Left ventricle myocardium inferior (tissue), 1 donor: Measurements from ENCODE around the gene ASTN1. TPM values are rescaled to one million over a fixed set of nuclear protein-coding genes. Genes with fewer than 3 reads are reported as not detected.

ENCODE experiments used
- DNase-seq: peaks from one replicate; pipeline ENCODE4 v3.0.0-alpha.2; 2020
- H3K27ac ChIP-seq: fragments of 200-600 bp; replicated peaks from 2 replicates; pipeline ENCODE4 v1.8.0; 2021
- H3K27me3 ChIP-seq: fragments of 200-600 bp; 2 replicates; pipeline ENCODE4 v1.8.0; 2021; ENCODE audit warnings: low read depth
- H3K36me3 ChIP-seq: fragments of 200-600 bp; 2 replicates; pipeline ENCODE4 v1.8.0; 2021
- H3K4me1 ChIP-seq: fragments of 200-600 bp; 2 replicates; pipeline ENCODE4 v1.8.0; 2021
- H3K4me3 ChIP-seq: fragments of 200-600 bp; 2 replicates; pipeline ENCODE4 v1.8.0; 2021; ENCODE audit warnings: mild to moderate bottlenecking, moderate library complexity
- H3K9me3 ChIP-seq: fragments of 200-600 bp; replicated peaks from 2 replicates; pipeline ENCODE4 v1.8.0; 2021
- CTCF ChIP-seq: fragments of 200-600 bp; IDR thresholded peaks from 2 replicates; pipeline ENCODE4 v1.8.0; 2021; ENCODE audit warnings: antibody characterized with exemption, mild to moderate bottlenecking, borderline replicate concordance
- intact Hi-C: fragments of 100-400 bp; cut with micrococcal nuclease; formaldehyde crosslinking; loops from one replicate; pipeline ENCODE4 v1.11.0; 2022
- total RNA-seq: library from RNA; stranded (reverse); fragmentation: NEBNext Ultra II Directional; extraction: Animal tissue kit (Norgen Biotek cat#: 25700); gene quantifications from one replicate; pipeline ENCODE4 v1.2.1, GENCODE V29; 2021
- donor health status: DM: no; HTN: yes; CAD: no; lungs with severe emphysema.

Gene ASTN1
- total RNA-seq, 1 donor from 2014 or later, result 0.33 TPM

DNA sequence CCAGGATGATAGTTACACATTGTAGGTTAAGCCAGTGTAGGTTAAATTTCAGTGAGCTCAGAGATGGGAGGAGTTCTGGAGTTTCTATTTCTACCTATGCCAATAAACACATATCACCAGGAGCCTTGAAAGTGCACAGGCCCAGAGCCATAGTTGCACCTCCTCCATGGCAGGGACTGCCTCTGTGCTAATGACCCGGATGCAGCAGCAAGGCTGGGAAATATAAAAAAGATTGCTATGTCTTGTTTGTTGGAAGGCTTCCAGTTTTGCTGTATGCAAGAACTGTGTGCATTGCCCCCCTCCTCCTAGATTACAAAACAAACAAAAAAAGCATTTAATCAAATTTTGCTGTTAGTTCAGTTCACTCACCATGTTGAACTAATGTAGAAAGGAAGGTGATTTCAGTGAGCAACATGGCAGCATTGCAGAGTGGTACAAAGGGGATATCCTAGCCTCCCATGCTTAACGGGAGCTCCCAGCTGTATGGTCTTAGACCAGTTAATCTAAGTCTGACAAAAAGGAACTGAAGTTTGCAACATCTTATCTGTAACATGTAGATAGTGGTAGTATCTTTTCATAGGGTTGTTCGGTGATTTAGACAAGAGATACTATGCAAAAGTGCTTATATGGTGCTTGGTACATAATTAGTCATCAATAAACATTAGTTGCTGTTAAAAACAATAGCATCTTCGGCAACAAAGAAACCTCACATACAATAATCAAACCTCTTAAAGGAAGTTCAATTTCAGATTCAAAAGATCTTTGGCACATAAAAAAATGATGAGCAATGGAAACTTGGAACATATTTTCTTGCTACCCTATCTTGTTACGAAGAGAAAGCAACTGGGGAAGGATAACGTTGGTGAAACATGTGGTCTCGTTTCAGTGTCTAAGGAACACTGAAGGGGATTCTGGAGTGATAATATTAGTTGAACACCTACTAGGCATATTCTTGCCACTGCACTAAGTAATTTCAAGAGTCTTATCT is 309.5 kb downstream of the ASTN1 start:
- H3K4me3 ChIP-seq, result no peak overlapping the region
- DNase-seq, result no peak
- H3K4me1 ChIP-seq, result peaks cover 6% of the 10 kb centered on the region
- no peak for TF ChIP-seq CTCF
- intact Hi-C loops, result no loop called here
- H3K9me3 ChIP-seq, result no peaks in the 10 kb centered on the region
- no peak overlapping the region for H3K27ac ChIP-seq
- no peaks in the 10 kb centered on the region for H3K36me3 ChIP-seq
- no peaks in the 10 kb centered on the region for H3K27me3 ChIP-seq

GRCh38 chr1:176854121-176854520 is 310.4 kb downstream of the ASTN1 start:
- Histone ChIP-seq H3K36me3 (no peaks in the 10 kb centered on the region), H3K27ac (no peak overlapping the region), H3K4me1 (peaks cover 6% of the 10 kb centered on the region), H3K27me3 (no peaks in the 10 kb centered on the region), H3K4me3 (no peak overlapping the region), H3K9me3 (no peaks in the 10 kb centered on the region)
- DNase-seq, result no peak
- TF ChIP-seq CTCF, result no peak
- intact Hi-C loops, result no loop called here

GRCh38 chr1:176853503-176853902 is 311.0 kb downstream of the ASTN1 start:
- Histone ChIP-seq H3K27me3 (no peaks in the 10 kb centered on the region), H3K36me3 (no peaks in the 10 kb centered on the region), H3K27ac (no peak overlapping the region), H3K4me3 (no peak overlapping the region), H3K4me1 (peaks cover 6% of the 10 kb centered on the region), H3K9me3 (no peaks in the 10 kb centered on the region)
- no peak for DNase-seq
- intact Hi-C loops, result no loop called here
- no peak for TF ChIP-seq CTCF

DNA sequence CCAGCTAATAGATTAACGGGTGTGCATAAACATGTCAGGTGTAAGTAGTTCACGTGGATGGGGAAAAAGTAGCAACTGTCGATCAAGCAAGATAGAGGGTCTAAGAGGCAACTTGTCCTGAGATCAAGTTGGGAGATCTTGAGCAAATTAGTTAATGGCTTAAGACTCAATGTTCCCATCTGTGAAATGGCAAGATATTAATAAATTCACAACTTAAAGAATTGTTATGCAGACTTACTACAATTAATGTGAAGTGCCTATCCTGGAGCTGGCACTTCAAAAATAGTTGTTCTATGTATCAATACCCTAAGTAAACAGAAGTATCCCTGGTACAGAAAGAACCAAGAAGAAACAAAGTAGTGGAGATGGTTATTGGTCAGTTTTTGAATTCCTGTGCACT is 312.4 kb downstream of the ASTN1 start:
- intact Hi-C loops, result no loop called here
- no peaks in the 10 kb centered on the region for H3K9me3 ChIP-seq
- H3K27me3 ChIP-seq, result no peaks in the 10 kb centered on the region
- DNase-seq, result no peak
- H3K27ac ChIP-seq, result no peak overlapping the region
- no peaks in the 10 kb centered on the region for H3K36me3 ChIP-seq
- no peak overlapping the region for H3K4me3 ChIP-seq
- TF ChIP-seq CTCF, result no peak
- peaks cover 9% of the 10 kb centered on the region for H3K4me1 ChIP-seq

DNA sequence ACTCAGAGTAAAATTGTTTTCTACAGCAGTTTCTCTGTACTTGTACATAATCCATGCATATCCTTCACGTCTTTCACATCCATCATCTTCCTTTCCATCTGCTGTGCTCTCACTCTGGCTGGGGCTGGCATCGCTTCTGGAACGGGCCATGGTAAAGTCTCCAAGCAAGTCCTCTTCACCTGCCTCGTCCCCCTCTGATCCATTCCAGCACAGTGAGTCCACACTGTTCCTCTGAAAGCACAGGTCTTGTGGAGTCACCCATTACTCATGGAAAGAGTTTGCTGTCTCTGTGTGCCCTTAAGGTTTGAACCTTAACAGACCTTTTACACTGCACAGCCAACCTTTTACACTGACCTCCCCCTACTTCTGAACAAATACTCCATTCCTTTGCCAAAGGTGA is 313.6 kb downstream of the ASTN1 start:
- H3K4me1 ChIP-seq, result peaks cover 20% of the 10 kb centered on the region
- H3K27me3 ChIP-seq, result no peaks in the 10 kb centered on the region
- intact Hi-C loops, result no loop called here
- H3K9me3 ChIP-seq, result no peaks in the 10 kb centered on the region
- TF ChIP-seq CTCF, result no peak
- DNase-seq, result no peak
- H3K4me3 ChIP-seq, result no peak overlapping the region
- H3K36me3 ChIP-seq, result no peaks in the 10 kb centered on the region
- no peak overlapping the region for H3K27ac ChIP-seq
